ENCODE data around the gene DGKB. TPM values are rescaled to one million over a fixed set of nuclear protein-coding genes. Genes with fewer than 3 reads are reported as not detected.

The DGKB gene
- total RNA-seq, 4 donors from 2014 or later: 17.3 to 54.9 (median 26.1) TPM

GRCh38 chr7:14236834-14237233 is 665.7 kb downstream of the DGKB start:
- H3K4me3 ChIP-seq: no peak overlapping the region
- no peaks in the 10 kb centered on the region for H3K9me3 ChIP-seq
- H3K27me3 ChIP-seq: no peaks in the 10 kb centered on the region
- WGBS, 2 donors (ENCODE audit: low coverage in 1 of 2): 45 to 59% methylated on average over 3 of the region's 3 CpGs
- no peak for TF ChIP-seq POLR2AphosphoS5 (IDR thresholded peaks at IDR 0.05)
- no peak for TF ChIP-seq CTCF (IDR thresholded peaks at IDR 0.05)
- no peak for TF ChIP-seq EP300 (IDR thresholded peaks at IDR 0.05)
- no peak for TF ChIP-seq POLR2A (IDR thresholded peaks at IDR 0.05)
- no peak for ATAC-seq
- no peaks in the 10 kb centered on the region for H3K36me3 ChIP-seq
- no peak overlapping the region for H3K27ac ChIP-seq
- no peaks in the 10 kb centered on the region for H3K4me1 ChIP-seq

GRCh38 chr7:14235056-14235455 is 667.5 kb downstream of the DGKB start:
- ATAC-seq: no peak
- WGBS, 2 donors (ENCODE audit: low coverage in 1 of 2): 78 to 86% methylated on average over 2 of the region's 2 CpGs
- H3K4me3 ChIP-seq: no peak overlapping the region
- TF ChIP-seq POLR2A (IDR thresholded peaks at IDR 0.05) (no peak), CTCF (IDR thresholded peaks at IDR 0.05) (no peak), EP300 (IDR thresholded peaks at IDR 0.05) (no peak), POLR2AphosphoS5 (IDR thresholded peaks at IDR 0.05) (no peak)
- H3K36me3 ChIP-seq: no peaks in the 10 kb centered on the region
- H3K27me3 ChIP-seq: no peaks in the 10 kb centered on the region
- no peak overlapping the region for H3K27ac ChIP-seq
- H3K4me1 ChIP-seq: no peaks in the 10 kb centered on the region
- H3K9me3 ChIP-seq: no peaks in the 10 kb centered on the region

- H3K4me1 ChIP-seq: no peaks in the 10 kb centered on the region
- no peak for ATAC-seq
- no peak overlapping the region for H3K4me3 ChIP-seq
- H3K27me3 ChIP-seq: no peaks in the 10 kb centered on the region
- 66 to 86% methylated on average over 3 to 4 of the region's 4 CpGs for WGBS, 2 donors (ENCODE audit: low coverage in 1 of 2)
- no peak for TF ChIP-seq CTCF (IDR thresholded peaks at IDR 0.05)
- TF ChIP-seq POLR2A (IDR thresholded peaks at IDR 0.05): no peak
- TF ChIP-seq EP300 (IDR thresholded peaks at IDR 0.05): no peak
- TF ChIP-seq POLR2AphosphoS5 (IDR thresholded peaks at IDR 0.05): no peak
- no peaks in the 10 kb centered on the region for H3K9me3 ChIP-seq
- no peaks in the 10 kb centered on the region for H3K36me3 ChIP-seq
- no peak overlapping the region for H3K27ac ChIP-seq
Observed at GRCh38 chr7:14233868-14234369, 668.6 kb downstream of the DGKB start.

- Histone ChIP-seq H3K4me1 (no peaks in the 10 kb centered on the region), H3K4me3 (no peak overlapping the region), H3K27me3 (no peaks in the 10 kb centered on the region), H3K36me3 (no peaks in the 10 kb centered on the region), H3K9me3 (no peaks in the 10 kb centered on the region), H3K27ac (no peak overlapping the region)
- ATAC-seq: no peak
- WGBS, 2 donors (ENCODE audit: low coverage in 1 of 2): 81 to 100% methylated on average over 3 to 7 of the region's 7 CpGs
- no peak for TF ChIP-seq POLR2AphosphoS5 (IDR thresholded peaks at IDR 0.05)
- no peak for TF ChIP-seq CTCF (IDR thresholded peaks at IDR 0.05)
- no peak for TF ChIP-seq EP300 (IDR thresholded peaks at IDR 0.05)
- no peak for TF ChIP-seq POLR2A (IDR thresholded peaks at IDR 0.05)
Observed at GRCh38 chr7:14233076-14233867, 669.3 kb downstream of the DGKB start.

- Histone ChIP-seq H3K27ac (no peak overlapping the region), H3K36me3 (no peaks in the 10 kb centered on the region), H3K9me3 (no peaks in the 10 kb centered on the region), H3K27me3 (no peaks in the 10 kb centered on the region), H3K4me3 (no peak overlapping the region), H3K4me1 (no peaks in the 10 kb centered on the region)
- no peak for ATAC-seq
- TF ChIP-seq CTCF (IDR thresholded peaks at IDR 0.05) (no peak), POLR2A (IDR thresholded peaks at IDR 0.05) (no peak), EP300 (IDR thresholded peaks at IDR 0.05) (no peak), POLR2AphosphoS5 (IDR thresholded peaks at IDR 0.05) (no peak)
Observed at GRCh38 chr7:14229047-14229446, 673.5 kb downstream of the DGKB start.

All from gastroesophageal sphincter (tissue), 4 donors.